Mucosa of descending colon (tissue), 3 donors: ENCODE measurements around the gene FGF9. TPM values are rescaled to one million over a fixed set of nuclear protein-coding genes. Genes with fewer than 3 reads are reported as not detected.

Experiments used
- ATAC-seq: fragments of 200-7000 bp; cut with Tn5 transposase; one replicate; pipeline ENCODE4 v1.9.1; 2020; ENCODE audit warnings: mild to moderate bottlenecking, moderate library complexity
- DNase-seq, 3 donors: peaks; one replicate each; pipeline ENCODE4 v3.0.0-alpha.2; 2020
- H3K36me3 ChIP-seq: fragments of 200-600 bp; one replicate; pipeline ENCODE4 v1.8.0; 2021; ENCODE audit warnings: low read depth, mild to moderate bottlenecking
- H3K4me1 ChIP-seq: fragments of 200-600 bp; one replicate; pipeline ENCODE4 v1.8.0; 2021; ENCODE audit warnings: low read depth, mild to moderate bottlenecking
- H3K4me3 ChIP-seq: fragments of 200-600 bp; one replicate; pipeline ENCODE4 v1.8.0; 2021; ENCODE audit warnings: mild to moderate bottlenecking
- H3K9me3 ChIP-seq: fragments of 200-600 bp; one replicate; pipeline ENCODE4 v1.8.0; 2021; ENCODE audit warnings: mild to moderate bottlenecking
- intact Hi-C, 2 donors: fragments of 100-400 bp; cut with DNase I in 1 of 2; cut with micrococcal nuclease in 1 of 2; formaldehyde crosslinking; loops; one replicate each; pipeline versions ENCODE4 v1.11.0 to v1.11.1; 2022; cut with DNase I, micrococcal nuclease
- total RNA-seq, 3 donors: library from RNA; stranded (reverse); fragmentation: NEBNext Ultra II Directional in 2 of 3; extraction: Animal tissue kit (Norgen Biotek cat#: 25700) in 2 of 3; gene quantifications; one replicate each; pipeline versions ENCODE4 v1.2.1 to v1.2.4, GENCODE V29; 2021 to 2023
- TF ChIP-seq, protein P1 (sequence below): fragments of 200-600 bp; IDR thresholded peaks from one replicate; pipeline ENCODE4 v1.8.0; 2022; ENCODE audit warnings: antibody characterized with exemption, mild to moderate bottlenecking
- donor health status: DM: no; HTN: no; CAD: no; lungs with moderate emphysema.
- donor health status: DM: no; HTN: no; CAD: no.
- donor health status: DM: no; HTN: yes; CAD: no.

Gene FGF9
- total RNA-seq, 3 donors from 2014 or later = 1.2 to 2.6 (median 2.3) TPM

DNA sequence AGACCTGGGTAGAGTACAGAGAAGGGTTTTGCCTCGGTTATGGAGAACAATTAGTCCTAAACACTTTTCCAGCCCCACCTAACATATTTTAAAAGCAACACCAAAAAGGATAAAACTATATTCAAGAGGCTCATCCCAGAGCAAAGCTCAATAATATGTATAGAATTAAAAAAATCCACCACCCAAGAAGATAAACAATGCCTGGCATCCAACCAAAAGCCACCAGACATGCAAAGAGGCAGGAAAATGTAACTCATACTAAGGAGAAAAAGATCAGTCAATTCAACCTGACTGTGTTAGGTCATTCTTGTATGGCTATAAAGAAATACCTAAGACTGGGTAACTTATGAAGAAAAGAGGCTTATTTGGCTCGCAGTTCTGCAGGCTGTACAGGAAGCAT is 39.3 kb downstream of the FGF9 start:
- no peaks in the 10 kb centered on the region for H3K4me1 ChIP-seq
- no peak overlapping the region for H3K4me3 ChIP-seq
- no peak for DNase-seq
- TF ChIP-seq, protein P1, sequence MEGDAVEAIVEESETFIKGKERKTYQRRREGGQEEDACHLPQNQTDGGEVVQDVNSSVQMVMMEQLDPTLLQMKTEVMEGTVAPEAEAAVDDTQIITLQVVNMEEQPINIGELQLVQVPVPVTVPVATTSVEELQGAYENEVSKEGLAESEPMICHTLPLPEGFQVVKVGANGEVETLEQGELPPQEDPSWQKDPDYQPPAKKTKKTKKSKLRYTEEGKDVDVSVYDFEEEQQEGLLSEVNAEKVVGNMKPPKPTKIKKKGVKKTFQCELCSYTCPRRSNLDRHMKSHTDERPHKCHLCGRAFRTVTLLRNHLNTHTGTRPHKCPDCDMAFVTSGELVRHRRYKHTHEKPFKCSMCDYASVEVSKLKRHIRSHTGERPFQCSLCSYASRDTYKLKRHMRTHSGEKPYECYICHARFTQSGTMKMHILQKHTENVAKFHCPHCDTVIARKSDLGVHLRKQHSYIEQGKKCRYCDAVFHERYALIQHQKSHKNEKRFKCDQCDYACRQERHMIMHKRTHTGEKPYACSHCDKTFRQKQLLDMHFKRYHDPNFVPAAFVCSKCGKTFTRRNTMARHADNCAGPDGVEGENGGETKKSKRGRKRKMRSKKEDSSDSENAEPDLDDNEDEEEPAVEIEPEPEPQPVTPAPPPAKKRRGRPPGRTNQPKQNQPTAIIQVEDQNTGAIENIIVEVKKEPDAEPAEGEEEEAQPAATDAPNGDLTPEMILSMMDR = no peak
- no peaks in the 10 kb centered on the region for H3K36me3 ChIP-seq
- H3K9me3 ChIP-seq = no peaks in the 10 kb centered on the region
- intact Hi-C loops = no loop called here
- no peak for ATAC-seq

DNA sequence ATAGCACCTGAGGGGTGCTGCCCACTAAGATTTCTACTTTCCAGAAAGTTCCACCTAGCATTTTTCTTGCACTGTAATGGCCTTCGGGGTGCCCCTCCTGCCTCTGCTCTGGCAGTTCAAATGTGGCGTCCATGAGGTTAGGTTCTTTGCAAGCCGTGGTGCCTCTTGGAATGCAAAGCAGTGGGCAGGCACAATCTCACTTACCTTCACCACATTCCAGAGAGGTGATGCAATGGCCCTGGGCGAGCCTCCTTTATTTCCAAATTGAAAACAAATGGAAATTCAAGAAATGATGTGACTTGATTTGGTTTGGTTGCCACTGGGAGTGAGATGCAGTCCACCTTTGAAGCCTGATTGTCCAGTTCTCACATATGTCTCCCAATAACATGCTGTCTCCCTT is 46.9 kb downstream of the FGF9 start:
- intact Hi-C loops = no loop called here
- TF ChIP-seq, protein P1 = no peak
- ATAC-seq (no peak), DNase-seq (no peak)
- Histone ChIP-seq H3K4me3 (no peak overlapping the region), H3K36me3 (no peaks in the 10 kb centered on the region), H3K4me1 (no peaks in the 10 kb centered on the region), H3K9me3 (no peaks in the 10 kb centered on the region)

DNA sequence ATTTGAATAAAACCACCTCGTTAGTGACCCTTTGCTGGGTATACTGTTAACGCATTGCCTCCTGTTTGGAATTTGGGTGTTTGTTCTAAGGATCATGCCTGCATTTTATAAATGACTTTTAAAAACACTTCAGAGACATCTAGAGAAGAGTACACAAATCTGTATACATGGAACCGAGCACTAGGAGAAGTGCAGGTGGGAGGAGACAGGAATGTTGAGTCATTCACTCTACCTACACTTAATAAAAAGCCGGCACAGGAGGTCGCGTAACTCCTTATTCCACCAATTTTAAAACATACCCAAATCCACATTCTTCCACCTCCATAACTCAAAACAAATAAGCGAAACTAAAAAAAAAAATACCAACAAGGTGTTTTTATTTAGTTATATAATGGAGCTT is 48.6 kb downstream of the FGF9 start:
- ATAC-seq (no peak), DNase-seq (no peak)
- TF ChIP-seq, protein P1 = no peak
- Histone ChIP-seq H3K9me3 (no peaks in the 10 kb centered on the region), H3K4me1 (no peaks in the 10 kb centered on the region), H3K4me3 (no peak overlapping the region), H3K36me3 (no peaks in the 10 kb centered on the region)
- intact Hi-C loops = no loop called here

DNA sequence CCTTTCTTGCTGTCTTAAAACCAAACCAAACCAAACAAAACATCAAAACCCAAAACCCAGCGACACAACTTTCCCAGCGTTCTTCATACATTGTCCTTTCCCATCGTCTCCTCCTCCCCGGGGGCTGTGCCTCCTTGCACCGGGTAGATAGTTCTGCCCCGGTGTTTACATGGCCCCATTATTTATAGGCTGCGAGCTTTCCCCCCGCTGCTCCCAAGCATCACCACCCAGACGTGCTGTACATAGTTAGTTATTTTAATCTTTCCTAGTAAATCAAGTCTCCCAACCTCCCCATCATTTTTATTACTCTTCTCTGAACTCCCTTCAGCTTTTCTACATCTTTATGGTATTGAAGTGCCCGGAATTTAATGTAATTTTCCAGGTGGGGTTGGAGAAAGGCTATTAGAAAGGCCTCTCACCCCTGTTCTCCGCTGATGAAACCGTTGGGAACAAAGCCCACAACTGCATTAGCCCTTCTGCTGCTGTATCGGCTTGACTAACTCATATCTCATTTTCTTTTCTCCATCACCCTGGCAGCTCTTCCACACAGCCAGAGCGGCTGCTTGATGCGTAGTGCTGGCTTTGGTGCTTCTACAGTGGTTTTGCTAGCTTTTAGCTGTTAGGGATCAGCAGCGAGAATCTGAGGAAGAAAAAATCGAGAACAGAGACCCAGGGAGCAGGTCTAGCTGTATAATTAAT is 53.1 kb downstream of the FGF9 start:
- intact Hi-C loops = no loop called here
- TF ChIP-seq, protein P1 = no peak
- no peak for DNase-seq
- no peaks in the 10 kb centered on the region for H3K4me1 ChIP-seq
- no peaks in the 10 kb centered on the region for H3K9me3 ChIP-seq
- no peak overlapping the region for H3K4me3 ChIP-seq
- ATAC-seq = no peak
- no peaks in the 10 kb centered on the region for H3K36me3 ChIP-seq

DNA sequence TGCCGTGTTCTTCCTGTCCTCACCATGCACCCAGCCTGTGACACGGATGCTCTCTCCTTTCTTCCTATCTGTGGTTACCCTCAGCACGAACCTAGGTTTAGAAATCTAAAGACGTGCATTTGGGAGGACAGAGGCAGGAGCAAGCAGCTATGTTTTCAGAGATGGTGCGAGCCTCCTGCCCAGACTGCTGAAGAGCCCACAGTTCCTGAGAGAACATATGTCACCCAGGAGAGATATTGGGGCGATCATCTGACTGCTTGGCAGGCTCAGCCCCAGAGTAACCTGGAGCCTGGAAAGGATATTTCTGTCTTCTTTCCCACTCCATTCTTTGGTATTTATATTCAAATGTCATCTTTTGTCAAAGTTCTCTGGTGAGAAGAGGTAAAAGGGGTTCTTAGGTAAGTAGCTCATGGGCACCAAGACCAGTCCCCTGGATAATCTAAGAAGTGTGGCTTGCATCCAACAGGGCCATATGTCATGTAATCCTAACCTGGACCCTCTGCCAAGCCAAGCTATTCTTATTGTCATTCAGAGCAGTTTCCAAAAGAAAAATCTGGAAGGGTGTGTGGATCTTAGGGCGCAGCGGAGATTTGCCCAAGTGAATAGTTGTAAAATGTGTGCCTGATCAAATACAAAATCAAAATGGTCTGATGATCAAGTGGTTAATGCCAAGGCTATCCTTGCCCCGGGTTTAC is 59.5 kb downstream of the FGF9 start:
- no peak overlapping the region for H3K4me3 ChIP-seq
- no peaks in the 10 kb centered on the region for H3K4me1 ChIP-seq
- no peaks in the 10 kb centered on the region for H3K9me3 ChIP-seq
- H3K36me3 ChIP-seq = no peaks in the 10 kb centered on the region
- intact Hi-C loops = no loop called here
- TF ChIP-seq, protein P1 = no peak
- DNase-seq = no peak
- no peak for ATAC-seq
